ENCODE results near the gene MECP2.

DNA sequence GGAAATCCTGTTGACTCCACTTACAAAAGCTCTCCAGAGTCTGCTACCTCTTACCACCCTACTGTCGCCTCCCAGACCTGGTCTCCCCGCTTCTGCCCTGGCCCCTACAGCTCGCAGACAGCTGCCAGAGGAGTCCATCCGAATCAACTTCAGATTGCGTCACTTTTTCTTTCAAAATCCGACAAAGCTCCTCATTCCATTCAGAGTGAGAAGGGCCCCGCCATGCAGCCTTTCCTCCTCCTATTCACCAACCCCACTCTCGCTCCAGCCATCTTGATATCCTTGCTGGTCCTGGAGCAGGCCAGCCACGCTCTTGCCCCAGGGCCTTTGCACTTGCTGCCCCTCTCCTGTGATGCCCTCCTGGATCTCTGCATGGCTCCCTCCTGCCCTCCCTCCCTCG is 41.3 kb upstream of the MECP2 start:
- TF ChIP-seq, protein P1, sequence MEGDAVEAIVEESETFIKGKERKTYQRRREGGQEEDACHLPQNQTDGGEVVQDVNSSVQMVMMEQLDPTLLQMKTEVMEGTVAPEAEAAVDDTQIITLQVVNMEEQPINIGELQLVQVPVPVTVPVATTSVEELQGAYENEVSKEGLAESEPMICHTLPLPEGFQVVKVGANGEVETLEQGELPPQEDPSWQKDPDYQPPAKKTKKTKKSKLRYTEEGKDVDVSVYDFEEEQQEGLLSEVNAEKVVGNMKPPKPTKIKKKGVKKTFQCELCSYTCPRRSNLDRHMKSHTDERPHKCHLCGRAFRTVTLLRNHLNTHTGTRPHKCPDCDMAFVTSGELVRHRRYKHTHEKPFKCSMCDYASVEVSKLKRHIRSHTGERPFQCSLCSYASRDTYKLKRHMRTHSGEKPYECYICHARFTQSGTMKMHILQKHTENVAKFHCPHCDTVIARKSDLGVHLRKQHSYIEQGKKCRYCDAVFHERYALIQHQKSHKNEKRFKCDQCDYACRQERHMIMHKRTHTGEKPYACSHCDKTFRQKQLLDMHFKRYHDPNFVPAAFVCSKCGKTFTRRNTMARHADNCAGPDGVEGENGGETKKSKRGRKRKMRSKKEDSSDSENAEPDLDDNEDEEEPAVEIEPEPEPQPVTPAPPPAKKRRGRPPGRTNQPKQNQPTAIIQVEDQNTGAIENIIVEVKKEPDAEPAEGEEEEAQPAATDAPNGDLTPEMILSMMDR (IDR thresholded peaks at IDR 0.05; ENCODE audit: insufficient read depth, low read length), result no peak
- TF ChIP-seq SPI1 (IDR thresholded peaks at IDR 0.05; ENCODE audit: borderline replicate concordance, low read depth) (no peak), GABPA (IDR thresholded peaks at IDR 0.05; ENCODE audit: low read depth) (no peak), POLR2AphosphoS5 (IDR thresholded peaks at IDR 0.05; ENCODE audit: low read depth) (no peak)
